HG03139 (cell line): ENCODE results near the gene FKBP4.

Experiments used
- ATAC-seq: cut with Tn5 transposase; IDR thresholded peaks from one replicate; pipeline ENCODE4 v1.9.1; 2021; ENCODE audit not compliant: unreplicated experiment

Gene FKBP4

DNA sequence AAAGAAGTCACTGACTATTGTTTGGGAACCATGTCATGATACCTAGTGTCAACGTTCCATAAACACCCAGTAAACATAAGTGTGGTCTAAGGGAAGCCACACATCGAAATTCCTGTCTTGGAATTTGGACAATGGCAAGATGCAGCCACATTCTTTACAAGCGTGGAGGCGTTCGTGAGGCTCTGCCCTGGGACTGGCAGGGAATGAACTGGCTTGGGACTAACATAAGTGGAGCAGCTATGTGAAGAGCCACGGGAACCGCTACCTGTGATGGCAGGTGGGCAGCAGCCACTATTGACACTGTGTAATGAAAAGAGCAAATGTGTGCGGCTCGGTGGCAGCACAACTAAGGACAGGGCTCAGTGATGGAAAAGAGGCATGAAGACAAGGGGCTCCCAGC is 50.0 kb downstream of the FKBP4 start:
- no peak for ATAC-seq

- ATAC-seq = no peak
These were observed 50.5 kb downstream of the FKBP4 start for GRCh38 chr12:2845280-2845679.

DNA sequence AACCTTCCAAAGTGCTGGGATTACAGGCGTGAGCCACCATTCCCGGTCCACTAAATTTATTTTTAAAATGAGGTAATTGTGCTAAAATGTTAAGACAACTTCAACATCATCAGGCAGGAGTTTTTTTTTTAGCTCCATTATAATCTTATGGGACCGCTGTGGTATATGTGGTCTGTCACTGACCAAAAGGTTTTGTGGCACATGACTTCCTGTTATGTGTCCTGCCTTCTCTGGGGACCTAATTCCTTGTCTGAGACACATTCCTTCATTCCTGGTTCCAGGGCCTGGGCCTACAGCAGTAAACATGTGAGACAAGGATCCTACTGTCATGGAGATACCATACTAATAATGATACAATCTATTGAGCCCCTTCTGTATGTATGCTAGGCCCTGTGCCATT is 57.2 kb downstream of the FKBP4 start:
- ATAC-seq = no peak

GRCh38 chr12:2853626-2854025 is 58.9 kb downstream of the FKBP4 start:
- ATAC-seq = no peak
